K562 (cell line): ENCODE measurements around the gene IL20RA.

ENCODE experiments used
- CTCF ChIP-seq, 3 experiments: IDR thresholded peaks in 2 of 3; conservative IDR thresholded peaks in 1 of 3; 2 replicates each; pipeline ENCODE4 v1.5.1; 2011 to 2012; ENCODE audit warnings: low read length in 3 of 3, mild to moderate bottlenecking in 3 of 3, control low read depth in 2 of 3, improper control_type of control experiment in 1 of 3, inconsistent platforms in 1 of 3, low read depth in 1 of 3, mixed read lengths in 1 of 3, moderate library complexity in 1 of 3; ENCODE audit not compliant: insufficient read depth in 2 of 3
- FOS ChIP-seq: IDR thresholded peaks from 3 replicates; pipeline ENCODE4 v1.6.1; 2011; ENCODE audit not compliant: insufficient read length; ENCODE audit errors: extremely low read depth
- PCBP1 ChIP-seq: fragments of 200-400 bp; formaldehyde crosslinking; IDR thresholded peaks from 2 replicates; pipeline ENCODE4 v1.6.1; 2018; ENCODE audit warnings: mild to moderate bottlenecking, low read depth, low read length; ENCODE audit not compliant: poor library complexity, severe bottlenecking
- THAP7 ChIP-seq: fragments of 250-450 bp; sonication (Bioruptor Pico); IDR thresholded peaks from 2 replicates; pipeline ENCODE4 v1.5.0; 2021
- ZFP91 ChIP-seq: sonication (generic); formaldehyde crosslinking; IDR thresholded peaks from 2 replicates; pipeline ENCODE4 v1.8.0; 2022; ENCODE audit warnings: mild to moderate bottlenecking, missing genetic modification reagents
- TF ChIP-seq, protein P1 (sequence below): fragments of 250-450 bp; sonication (Bioruptor Pico); IDR thresholded peaks from 2 replicates; pipeline ENCODE4 v1.8.0; 2021; ENCODE audit warnings: moderate library complexity, mild to moderate bottlenecking, inconsistent platforms

GRCh38 chr6:137049095-137049494 is 4.3 kb upstream of the IL20RA start:
- TF ChIP-seq THAP7 (CRISPR knock-in tag), result no peak
- no peak for TF ChIP-seq CTCF (IDR thresholded peaks at IDR 0.05 in 2 of 3, conservative IDR thresholded peaks at IDR 0.05 in 1 of 3; ENCODE audit: insufficient read depth in 2 of 3, low read depth in 1 of 3, low read length in 3 of 3)
- TF ChIP-seq FOS, result no peak
- no peak for TF ChIP-seq PCBP1
- TF ChIP-seq, protein P1, sequence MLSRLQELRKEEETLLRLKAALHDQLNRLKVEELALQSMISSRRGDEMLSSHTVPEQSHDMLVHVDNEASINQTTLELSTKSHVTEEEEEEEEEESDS, result no peak
- no peak for TF ChIP-seq ZFP91 (CRISPR knock-in tag)
